Putamen (tissue), 1 donor: ENCODE results near the gene HBA1.
"Not testable (repeated sequence)": the region's sequence is repeated elsewhere in the genome, so short reads cannot be mapped to it uniquely, and the experiment has no call there.

Experiments used
- DNase-seq: peaks from one replicate; pipeline ENCODE4 v3.0.0-alpha.2; 2016; ENCODE audit warnings: low spot score

The HBA1 gene

GRCh38 chr16:176477-177382 is at the start of gene HBA1:
Gene HBA1, plus strand, starts transcription at chr16:176680. Its CDS starts 37 bp downstream, at chr16:176717.
- not testable (repeated sequence) for DNase-seq

DNA sequence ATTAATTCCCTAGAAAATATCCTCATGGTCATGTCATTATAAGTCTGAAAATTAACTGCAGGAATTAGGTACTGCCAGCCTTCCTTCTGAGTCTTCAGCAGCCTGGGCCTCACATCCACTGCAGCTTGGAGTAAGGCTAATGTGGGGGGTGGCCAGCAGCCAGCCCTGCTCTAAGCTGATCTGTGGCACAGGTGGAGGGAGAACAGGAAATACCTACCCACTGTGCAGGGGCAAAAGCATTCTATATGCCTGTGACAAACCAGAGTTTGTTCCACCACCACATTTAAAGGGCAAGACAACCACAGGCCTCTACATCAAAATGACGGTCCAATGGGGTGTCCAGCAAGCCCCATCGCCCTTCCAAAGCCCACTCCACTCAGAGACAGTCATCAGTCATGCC is 47.4 kb upstream of the HBA1 start:
- no peak for DNase-seq

DNA sequence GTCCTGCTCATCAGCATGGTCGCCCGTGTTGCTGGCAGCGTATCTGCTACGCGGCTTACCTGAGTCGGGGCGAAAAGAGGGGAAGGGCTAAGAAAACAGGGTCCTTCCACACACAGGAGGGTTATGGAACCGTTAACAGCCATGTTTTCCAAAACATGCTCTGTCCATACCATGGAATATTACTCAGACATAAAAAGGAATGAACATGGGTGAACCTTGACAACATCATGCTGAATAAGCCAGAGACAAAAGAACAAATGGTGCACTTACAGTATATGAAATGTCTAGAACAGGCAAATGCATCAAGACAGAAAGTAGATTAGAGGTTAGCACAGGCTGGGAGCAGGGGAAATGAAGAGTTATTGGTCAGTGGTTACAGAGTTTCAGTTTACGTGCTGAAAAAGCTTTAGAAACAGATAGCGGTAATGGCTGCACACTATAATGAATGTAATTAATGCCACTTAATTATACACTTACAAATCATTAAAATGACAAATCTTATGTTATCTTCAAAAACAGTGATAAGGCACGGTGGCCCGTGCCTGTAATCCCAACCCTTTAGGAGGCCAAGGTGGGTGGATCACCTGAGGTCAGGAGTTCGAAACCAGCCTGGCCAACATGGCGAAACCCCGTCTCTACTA is 45.8 kb upstream of the HBA1 start:
- DNase-seq, result no peak

- no peak for DNase-seq
Observed at GRCh38 chr16:132120-132519, 44.4 kb upstream of the HBA1 start.

GRCh38 chr16:133716-134115 is 42.8 kb upstream of the HBA1 start:
- DNase-seq, result no peak

- no peak for DNase-seq
Observed at GRCh38 chr16:138049-138417, 38.4 kb upstream of the HBA1 start.

GRCh38 chr16:140175-140857 is 36.2 kb upstream of the HBA1 start:
- no peak for DNase-seq

DNA sequence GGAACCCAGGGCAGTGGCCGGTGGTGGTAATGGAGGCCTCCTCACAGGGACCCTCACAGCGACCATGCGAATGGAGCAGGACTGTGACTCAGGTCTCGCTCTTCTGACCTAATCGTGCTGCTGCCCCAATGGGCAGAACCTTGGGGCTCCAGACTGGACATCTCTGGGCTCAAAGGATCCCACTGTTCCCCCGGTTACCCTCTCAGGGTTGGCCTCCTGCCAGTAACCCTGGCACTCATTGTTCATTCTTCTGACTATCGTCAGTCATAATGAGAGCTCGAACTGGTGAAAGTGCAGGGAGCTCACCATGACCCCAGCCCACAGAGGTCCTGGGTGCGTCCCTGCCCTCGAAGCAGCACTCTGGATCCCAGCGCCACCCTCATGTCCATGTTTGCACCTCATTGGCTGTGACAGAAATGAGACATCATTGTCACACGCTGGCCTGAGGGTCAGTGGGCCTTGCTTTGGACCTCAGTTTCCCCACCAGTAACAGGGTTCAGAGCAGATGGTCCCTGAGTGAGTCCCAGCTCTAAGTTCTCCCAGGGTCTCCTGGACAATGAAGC is 34.0 kb upstream of the HBA1 start:
- DNase-seq, result peak; percentile 20

DNA sequence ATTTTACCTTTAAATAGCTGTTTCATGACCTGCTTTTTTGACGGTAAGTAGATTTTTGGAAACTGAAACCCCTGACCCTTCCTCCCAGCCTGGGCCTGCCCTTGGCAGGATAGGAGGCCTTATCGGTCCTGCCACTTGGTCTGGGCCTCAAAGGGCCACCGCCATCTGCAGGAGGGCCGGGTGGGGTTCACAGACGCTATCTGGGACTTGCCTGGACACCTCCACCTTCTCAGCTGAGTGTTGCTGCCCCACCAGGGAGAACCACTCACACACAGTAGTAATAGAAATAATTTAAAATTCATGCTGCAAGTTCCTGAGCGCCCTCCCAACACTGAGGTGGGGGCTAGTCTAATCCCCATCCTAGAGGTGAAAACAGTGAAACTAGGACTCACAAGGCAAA is 33.4 kb upstream of the HBA1 start:
- DNase-seq, result no peak

DNA sequence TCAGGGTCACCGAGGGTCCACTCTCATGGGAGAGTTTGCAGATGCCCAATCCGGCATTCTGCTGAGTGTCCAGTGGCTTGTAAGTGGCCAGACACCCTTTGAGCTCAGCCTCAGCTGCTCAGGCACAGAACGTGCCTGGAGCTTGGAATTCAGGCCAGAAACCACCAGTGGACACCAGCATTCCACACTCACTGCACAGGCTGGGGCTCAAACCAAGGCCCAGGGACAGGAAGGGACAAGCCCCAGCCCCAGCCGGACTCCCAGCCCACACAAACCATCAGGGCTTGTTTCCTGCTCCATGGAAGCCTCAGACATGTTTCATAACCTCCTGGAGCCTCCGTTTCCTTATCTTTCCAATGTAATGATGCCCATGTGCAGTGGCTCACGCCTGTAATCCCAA is 33.0 kb upstream of the HBA1 start:
- DNase-seq, result no peak

DNA sequence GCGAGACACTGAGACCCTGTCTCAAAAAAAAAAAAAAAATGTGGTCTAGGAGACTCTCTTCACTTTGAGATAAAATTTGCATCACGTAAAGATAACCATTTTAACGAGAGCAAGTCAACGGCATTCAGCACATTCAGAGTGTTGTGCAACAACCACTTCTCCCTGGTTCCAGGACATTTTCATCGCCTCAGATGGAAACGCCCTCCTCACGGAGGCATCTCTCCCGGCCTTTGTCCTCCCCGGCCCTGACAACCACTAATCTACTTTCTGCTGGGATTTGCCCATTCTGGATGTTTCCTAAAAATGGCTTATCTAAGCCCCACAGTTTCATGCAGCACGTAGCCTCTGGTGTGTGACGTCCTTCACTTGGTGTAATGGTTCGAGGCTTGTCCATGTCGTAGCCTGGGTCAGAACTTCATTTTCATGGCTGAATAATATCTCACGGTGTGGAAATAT is 31.7 kb upstream of the HBA1 start:
- no peak for DNase-seq

DNA sequence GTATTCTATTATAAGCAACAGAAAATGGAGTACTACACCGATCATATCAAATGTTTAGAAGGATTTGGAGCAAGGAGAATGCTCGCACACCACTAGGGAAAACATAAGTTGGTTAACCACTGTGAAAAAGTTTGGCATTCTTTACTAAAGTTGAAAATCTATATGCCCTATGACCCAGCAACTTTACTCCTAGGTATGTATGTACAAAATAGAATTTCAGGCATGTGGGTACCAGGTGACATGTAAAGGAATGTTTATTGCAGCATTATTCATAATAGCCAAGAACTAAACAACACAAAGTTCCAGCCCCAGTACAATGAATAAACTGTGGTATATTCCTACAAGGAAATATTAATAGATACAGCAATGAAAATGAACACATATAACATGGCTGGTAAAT is 29.8 kb upstream of the HBA1 start:
- no peak for DNase-seq

DNA sequence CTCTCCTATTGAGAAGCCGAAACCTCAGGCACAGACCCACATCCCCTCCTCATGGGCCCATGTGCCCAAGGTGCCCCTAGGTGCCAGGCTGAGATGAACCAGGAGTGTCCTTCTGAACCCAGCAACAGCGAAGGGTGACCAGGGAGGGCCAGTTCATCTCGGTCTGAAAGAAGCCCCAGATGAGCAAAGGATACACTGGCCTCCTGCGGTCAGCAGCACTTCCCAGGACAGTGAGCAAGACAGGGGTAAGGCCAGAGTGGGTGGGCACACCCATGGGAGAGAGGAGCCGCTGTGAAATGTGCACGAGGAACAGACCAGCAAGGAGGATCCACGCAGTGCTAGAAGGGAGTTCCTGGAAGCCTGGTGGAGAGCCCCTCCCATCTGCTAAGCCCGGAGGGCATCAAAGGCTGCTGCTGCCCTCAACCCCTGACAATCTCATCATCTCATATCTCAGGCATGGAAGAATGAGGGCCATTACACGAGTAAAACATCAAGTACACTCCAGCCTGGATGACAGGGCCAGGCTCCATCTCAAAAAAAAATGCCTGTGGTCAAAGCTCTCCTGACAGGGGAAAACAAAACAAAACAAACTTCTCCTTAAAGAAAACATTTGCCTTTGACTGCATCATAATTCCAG is 27.3 kb upstream of the HBA1 start:
- DNase-seq, result no peak

DNA sequence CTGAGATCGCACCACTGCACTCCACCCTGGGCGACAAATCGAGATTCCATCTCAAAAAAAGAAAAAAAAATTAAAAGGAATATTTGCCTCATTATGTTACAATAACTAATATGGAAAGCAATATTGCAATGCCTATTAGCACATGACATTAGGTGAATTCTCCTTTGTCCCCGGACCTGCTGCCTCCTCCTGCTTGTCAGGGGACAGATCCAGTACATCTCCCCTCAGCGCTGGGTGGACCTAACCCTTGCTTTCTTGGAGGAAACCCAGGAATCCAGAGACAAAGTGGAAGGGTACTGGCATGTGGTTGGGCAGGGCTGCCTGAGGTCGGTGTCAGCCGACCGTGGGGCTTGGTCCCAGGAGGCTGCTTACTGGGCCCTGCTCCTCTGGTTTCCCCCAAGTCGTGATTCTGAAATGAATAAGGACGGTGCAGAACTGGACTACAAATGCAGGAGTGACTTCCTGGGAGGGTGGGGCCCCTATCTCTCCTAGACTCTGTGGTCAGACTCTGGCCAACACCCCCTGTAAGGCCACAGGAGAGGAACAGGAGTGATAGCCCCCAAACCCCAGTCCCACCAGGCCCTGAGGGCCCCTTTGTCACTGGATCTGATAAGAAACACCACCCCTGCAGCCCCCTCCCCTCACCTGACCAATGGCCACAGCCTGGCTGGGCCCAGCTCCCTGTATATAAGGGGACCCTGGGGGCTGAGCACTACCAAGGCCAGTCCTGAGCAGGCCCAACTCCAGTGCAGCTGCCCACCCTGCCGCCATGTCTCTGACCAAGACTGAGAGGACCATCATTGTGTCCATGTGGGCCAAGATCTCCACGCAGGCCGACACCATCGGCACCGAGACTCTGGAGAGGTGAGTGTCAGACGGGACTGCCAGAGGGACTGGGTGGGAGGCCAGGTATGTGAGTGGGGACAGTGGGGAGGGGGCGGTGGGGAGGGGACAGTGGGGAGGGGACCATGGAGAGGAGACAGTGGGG is 24.0 kb upstream of the HBA1 start, which contains the start of gene HBZ:
Gene HBZ, plus strand, starts transcription at position 504 of the 988 bp plus-strand sequence. Its CDS starts 266 bp downstream, at position 770.
- no peak for DNase-seq

DNA sequence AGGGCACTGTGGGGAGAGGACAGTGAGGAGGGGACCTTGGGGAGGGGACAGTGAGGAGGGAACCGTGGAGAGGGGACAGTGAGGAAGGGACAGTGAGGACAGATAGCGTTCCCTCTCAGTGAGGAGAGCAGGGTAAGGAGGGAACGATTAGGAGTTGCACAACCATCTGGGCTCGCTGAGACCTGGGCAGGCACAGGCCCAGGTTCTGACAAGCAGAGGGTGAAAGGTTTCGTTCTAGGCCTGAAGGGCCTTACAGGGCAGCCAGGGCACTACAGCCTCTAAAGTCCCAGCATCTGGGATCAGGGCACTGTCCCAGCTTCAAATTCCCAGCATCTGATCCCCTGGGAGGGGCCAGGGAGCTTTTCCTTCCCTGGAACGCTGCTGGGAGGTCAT is 23.4 kb upstream of the HBA1 start:
- DNase-seq, result not testable (repeated sequence)

GRCh38 chr16:153550-154216 is 22.8 kb upstream of the HBA1 start:
- DNase-seq, result not testable (repeated sequence)

DNA sequence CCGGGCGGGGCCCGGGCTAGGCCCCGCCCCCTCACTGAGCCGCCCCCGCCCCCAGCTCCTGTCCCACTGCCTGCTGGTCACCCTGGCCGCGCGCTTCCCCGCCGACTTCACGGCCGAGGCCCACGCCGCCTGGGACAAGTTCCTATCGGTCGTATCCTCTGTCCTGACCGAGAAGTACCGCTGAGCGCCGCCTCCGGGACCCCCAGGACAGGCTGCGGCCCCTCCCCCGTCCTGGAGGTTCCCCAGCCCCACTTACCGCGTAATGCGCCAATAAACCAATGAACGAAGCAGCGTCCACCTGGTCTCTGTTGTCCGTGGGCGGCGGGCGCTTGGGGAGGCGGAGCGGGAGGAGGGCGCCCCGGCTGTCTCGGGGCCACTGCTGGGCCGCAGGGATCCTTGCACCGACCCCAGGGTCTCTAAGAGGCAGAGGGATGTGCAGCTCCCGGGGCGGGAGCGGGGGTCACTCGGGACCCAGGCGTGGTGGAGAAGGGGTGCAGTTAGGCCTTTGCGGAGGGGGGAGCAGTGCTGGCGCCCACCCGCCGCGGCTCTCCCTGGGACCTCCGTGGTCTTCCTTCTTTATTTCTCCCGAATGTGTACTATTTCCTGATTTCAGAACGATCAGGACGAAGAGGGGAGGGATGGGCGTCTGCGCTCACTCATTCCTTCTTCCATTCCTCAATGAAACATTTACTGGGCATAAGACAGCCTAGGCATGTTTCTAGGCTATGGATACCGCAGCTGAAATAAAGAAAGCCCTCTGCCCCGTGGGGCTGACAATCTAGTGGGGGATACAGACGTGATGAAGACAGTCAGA is 22.1 kb upstream of the HBA1 start:
- DNase-seq, result no peak

- DNase-seq, result no peak
Observed at GRCh38 chr16:155031-155398, 21.5 kb upstream of the HBA1 start.

- no peak for DNase-seq
Observed at GRCh38 chr16:159136-159849, 17.2 kb upstream of the HBA1 start.
